ENCODE measurements around the gene SEZ6L.

DNA sequence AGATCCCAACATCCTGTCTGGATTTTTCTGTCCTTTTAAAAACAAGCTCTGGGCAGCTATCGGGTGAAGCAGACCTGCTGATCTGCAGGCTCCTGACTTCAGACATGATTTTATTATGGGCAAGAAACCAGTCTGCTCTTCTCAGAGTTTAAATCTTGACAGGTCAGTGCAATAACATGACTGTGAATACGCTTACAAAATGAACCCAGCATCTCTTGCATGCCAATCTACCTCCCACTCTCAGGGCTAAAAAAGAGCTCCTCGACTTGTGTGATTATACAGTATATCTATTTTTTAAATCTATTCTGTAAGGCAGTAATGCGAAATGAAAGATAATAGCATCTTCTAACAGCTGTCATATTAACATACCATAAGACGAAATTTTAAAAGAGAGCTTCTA is 241.1 kb downstream of the SEZ6L start:
- TF ChIP-seq POLR2AphosphoS5 (IDR thresholded peaks at IDR 0.05; ENCODE audit: borderline replicate concordance, low read depth, low read length) (no peak), EZH2 (IDR thresholded peaks at IDR 0.05) (no peak)
